Fibroblast of lung (primary cell): ENCODE results near the gene SIN3B.

Source experiments
- EZH2 ChIP-seq: IDR thresholded peaks from 2 replicates; pipeline ENCODE4 v1.5.1; 2012; ENCODE audit warnings: low read length, control low read depth, mild to moderate bottlenecking; ENCODE audit errors: missing control alignments
- TF ChIP-seq, protein P1 (sequence below), 2 donors: IDR thresholded peaks in 1 of 2; conservative IDR thresholded peaks in 1 of 2; 1 replicate in 1 of 2; 2 replicates in 1 of 2; pipeline ENCODE4 v1.5.1; 2011 to 2012; ENCODE audit warnings: low read length in 2 of 2, control low read depth in 1 of 2, inconsistent platforms in 1 of 2, low read depth in 1 of 2, mild to moderate bottlenecking in 1 of 2

GRCh38 chr19:16915734-16916133, 86.5 kb downstream of the SIN3B start:
- TF ChIP-seq, protein P1, sequence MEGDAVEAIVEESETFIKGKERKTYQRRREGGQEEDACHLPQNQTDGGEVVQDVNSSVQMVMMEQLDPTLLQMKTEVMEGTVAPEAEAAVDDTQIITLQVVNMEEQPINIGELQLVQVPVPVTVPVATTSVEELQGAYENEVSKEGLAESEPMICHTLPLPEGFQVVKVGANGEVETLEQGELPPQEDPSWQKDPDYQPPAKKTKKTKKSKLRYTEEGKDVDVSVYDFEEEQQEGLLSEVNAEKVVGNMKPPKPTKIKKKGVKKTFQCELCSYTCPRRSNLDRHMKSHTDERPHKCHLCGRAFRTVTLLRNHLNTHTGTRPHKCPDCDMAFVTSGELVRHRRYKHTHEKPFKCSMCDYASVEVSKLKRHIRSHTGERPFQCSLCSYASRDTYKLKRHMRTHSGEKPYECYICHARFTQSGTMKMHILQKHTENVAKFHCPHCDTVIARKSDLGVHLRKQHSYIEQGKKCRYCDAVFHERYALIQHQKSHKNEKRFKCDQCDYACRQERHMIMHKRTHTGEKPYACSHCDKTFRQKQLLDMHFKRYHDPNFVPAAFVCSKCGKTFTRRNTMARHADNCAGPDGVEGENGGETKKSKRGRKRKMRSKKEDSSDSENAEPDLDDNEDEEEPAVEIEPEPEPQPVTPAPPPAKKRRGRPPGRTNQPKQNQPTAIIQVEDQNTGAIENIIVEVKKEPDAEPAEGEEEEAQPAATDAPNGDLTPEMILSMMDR (conservative IDR thresholded peaks at IDR 0.05 in 1 of 2, IDR thresholded peaks at IDR 0.05 in 1 of 2; ENCODE audit: low read depth in 1 of 2, low read length in 2 of 2), result no peak
- TF ChIP-seq EZH2, result no peak
